Loucy (cell line): ENCODE results near the gene FAM193A.

ENCODE experiments used
- H2AFZ ChIP-seq: fragments of 200-600 bp; sonication (generic); 2 replicates; pipeline ENCODE4 v1.6.0; 2016; ENCODE audit warnings: antibody characterized with exemption, mild to moderate bottlenecking, low read length, moderate library complexity
- H3F3A ChIP-seq: fragments of 200-600 bp; 2 replicates; pipeline ENCODE4 v1.6.0; 2016; ENCODE audit warnings: antibody characterized with exemption, low read depth, mild to moderate bottlenecking
- H3K27me3 ChIP-seq: fragments of 200-600 bp; sonication (generic); 2 replicates; pipeline ENCODE4 v1.6.1; 2014; ENCODE audit warnings: low read length, mild to moderate bottlenecking; ENCODE audit not compliant: insufficient read depth, poor library complexity, severe bottlenecking
- H3K36me3 ChIP-seq: fragments of 200-600 bp; sonication (generic); 2 replicates; pipeline ENCODE4 v1.6.1; 2016; ENCODE audit warnings: low read length; ENCODE audit not compliant: insufficient read depth
- H3K4me1 ChIP-seq: fragments of 200-600 bp; sonication (generic); 2 replicates; pipeline ENCODE4 v1.5.1; 2014; ENCODE audit warnings: low read length, mild to moderate bottlenecking; ENCODE audit not compliant: insufficient read depth, poor library complexity, severe bottlenecking
- H3K4me2 ChIP-seq: fragments of 200-600 bp; sonication (generic); 2 replicates; pipeline ENCODE4 v1.6.0; 2014; ENCODE audit warnings: antibody characterized with exemption, low read length, low read depth, mild to moderate bottlenecking; ENCODE audit not compliant: poor library complexity, severe bottlenecking
- H3K4me3 ChIP-seq: fragments of 200-600 bp; sonication (generic); 2 replicates; pipeline ENCODE4 v1.5.1; 2014; ENCODE audit warnings: low read length, mild to moderate bottlenecking, mixed read lengths; ENCODE audit not compliant: poor library complexity, severe bottlenecking
- H3K79me2 ChIP-seq: fragments of 200-600 bp; sonication (generic); 2 replicates; pipeline ENCODE4 v1.6.1; 2014; ENCODE audit warnings: low read length; ENCODE audit not compliant: insufficient read depth
- H3K9ac ChIP-seq: fragments of 200-600 bp; sonication (generic); 2 replicates; pipeline ENCODE4 v1.6.0; 2014; ENCODE audit warnings: mild to moderate bottlenecking, low read depth, low read length, moderate library complexity; ENCODE audit not compliant: poor library complexity, severe bottlenecking
- H3K9me2 ChIP-seq: fragments of 200-600 bp; sonication (generic); replicated peaks from 2 replicates; pipeline ENCODE4 v1.6.1; 2016; ENCODE audit warnings: low read depth, low read length, mixed read lengths
- H3K9me3 ChIP-seq: fragments of 200-600 bp; sonication (generic); 2 replicates; pipeline ENCODE4 v1.6.1; 2014; ENCODE audit warnings: mild to moderate bottlenecking, antibody characterized with exemption, low read length, low read depth; ENCODE audit not compliant: insufficient read depth
- H4K20me1 ChIP-seq: fragments of 200-600 bp; sonication (generic); 2 replicates; pipeline ENCODE4 v1.6.0; 2014; ENCODE audit warnings: antibody characterized with exemption, low read length, mild to moderate bottlenecking; ENCODE audit not compliant: insufficient read depth, poor library complexity, severe bottlenecking
- CTCF ChIP-seq: fragments of 200-600 bp; sonication (generic); conservative IDR thresholded peaks from 2 replicates; pipeline ENCODE4 v1.5.1; 2014; ENCODE audit warnings: mild to moderate bottlenecking, antibody characterized with exemption, low read length
- EZH2phosphoT487 ChIP-seq: fragments of 200-600 bp; IDR thresholded peaks from 2 replicates; pipeline ENCODE4 v1.6.1; 2018; ENCODE audit warnings: antibody characterized with exemption, mild to moderate bottlenecking, moderate library complexity, borderline replicate concordance

Gene FAM193A

GRCh38 chr4:2586502-2586901, 50.1 kb downstream of the FAM193A start:
- Histone ChIP-seq H3K36me3 (no peaks in the 10 kb centered on the region), H3K9me2 (no peaks in the 10 kb centered on the region), H3K79me2 (peaks cover 96% of the 10 kb centered on the region), H4K20me1 (peaks cover 75% of the 10 kb centered on the region), H2AFZ (no peak overlapping the region), H3K27me3 (no peaks in the 10 kb centered on the region), H3K4me1 (peaks cover 6% of the 10 kb centered on the region), H3K4me3 (no peak overlapping the region), H3K9ac (no peak overlapping the region), H3K9me3 (no peaks in the 10 kb centered on the region), H3K4me2 (no peak overlapping the region), H3F3A (no peaks in the 10 kb centered on the region)
- no peak for TF ChIP-seq CTCF
- TF ChIP-seq EZH2phosphoT487 = no peak

DNA sequence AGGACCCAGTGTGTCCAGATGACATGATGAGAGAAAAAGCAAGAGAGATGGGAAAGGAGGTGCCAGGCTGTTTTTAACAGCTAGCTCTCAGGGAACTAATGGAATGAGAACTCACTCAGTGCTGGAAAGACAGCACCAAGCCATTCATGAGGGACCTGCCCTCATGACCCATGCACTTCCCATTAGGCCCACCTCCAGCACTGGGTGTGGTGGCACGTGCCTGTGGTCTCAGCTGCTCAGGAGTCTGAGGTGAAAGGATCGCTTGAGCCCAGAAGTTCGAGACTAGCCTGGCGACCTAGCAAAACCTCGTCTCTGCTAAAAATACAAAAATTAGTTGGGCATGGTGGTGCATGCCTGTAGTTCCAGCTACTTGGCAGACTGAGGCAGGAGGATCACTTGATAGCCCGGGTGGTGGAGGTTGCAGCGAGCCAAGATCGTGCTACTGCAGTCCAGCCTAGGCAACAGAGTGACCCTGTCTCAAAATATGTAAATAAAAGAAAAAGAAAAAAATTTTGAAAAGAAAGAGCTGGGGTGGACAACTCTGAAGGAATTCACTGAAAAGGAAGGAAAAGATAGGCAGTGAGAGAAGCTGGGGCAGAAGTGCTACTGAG, 50.9 kb downstream of the FAM193A start:
- TF ChIP-seq CTCF (no peak), EZH2phosphoT487 (no peak)
- Histone ChIP-seq H4K20me1 (peaks cover 77% of the 10 kb centered on the region), H2AFZ (no peak overlapping the region), H3F3A (no peaks in the 10 kb centered on the region), H3K9ac (no peak overlapping the region), H3K27me3 (no peaks in the 10 kb centered on the region), H3K79me2 (peaks cover 96% of the 10 kb centered on the region), H3K4me1 (peaks cover 6% of the 10 kb centered on the region), H3K36me3 (no peaks in the 10 kb centered on the region), H3K9me2 (no peaks in the 10 kb centered on the region), H3K4me2 (no peak overlapping the region), H3K9me3 (no peaks in the 10 kb centered on the region), H3K4me3 (no peak overlapping the region)

GRCh38 chr4:2588259-2588658, 51.8 kb downstream of the FAM193A start:
- H3K9me3 ChIP-seq = no peaks in the 10 kb centered on the region
- H3F3A ChIP-seq = no peaks in the 10 kb centered on the region
- peaks cover 6% of the 10 kb centered on the region for H3K4me1 ChIP-seq
- H3K9me2 ChIP-seq = no peaks in the 10 kb centered on the region
- H3K4me2 ChIP-seq = no peak overlapping the region
- H3K27me3 ChIP-seq = no peaks in the 10 kb centered on the region
- no peak overlapping the region for H2AFZ ChIP-seq
- no peak for TF ChIP-seq EZH2phosphoT487
- no peak for TF ChIP-seq CTCF
- no peaks in the 10 kb centered on the region for H3K36me3 ChIP-seq
- H3K79me2 ChIP-seq = peaks cover 96% of the 10 kb centered on the region
- peaks cover 75% of the 10 kb centered on the region for H4K20me1 ChIP-seq
- H3K9ac ChIP-seq = no peak overlapping the region
- H3K4me3 ChIP-seq = no peak overlapping the region
